Motor neuron (in vitro differentiated cells): ENCODE measurements around the gene P2RX3. TPM values are rescaled to one million over a fixed set of nuclear protein-coding genes. Genes with fewer than 3 reads are reported as not detected.
"Not testable (repeated sequence)": the region's sequence is repeated elsewhere in the genome, so short reads cannot be mapped to it uniquely, and the experiment has no call there.

Experiments used
- ATAC-seq, 8 experiments: fragments of 200-7000 bp; cut with Tn5 transposase; replicated peaks in 6 of 8; 2 replicates each; pipeline ENCODE4 v1.8.0; 2021; ENCODE audit warnings: mild to moderate bottlenecking in 8 of 8, moderate library complexity in 8 of 8
- H3K27ac ChIP-seq, 2 donors: fragments of 250-450 bp; sonication (Bioruptor Pico); 2 replicates each; pipeline ENCODE4 v1.9.0; 2021; ENCODE audit warnings: antibody characterized with exemption in 2 of 2, mild to moderate bottlenecking in 2 of 2, moderate library complexity in 1 of 2
- H3K4me1 ChIP-seq, 2 donors: fragments of 250-450 bp; sonication (Bioruptor Pico); replicated peaks in 1 of 2; 2 replicates each; pipeline ENCODE4 v1.6.1; 2021; ENCODE audit warnings: antibody characterized with exemption in 2 of 2, mild to moderate bottlenecking in 2 of 2, moderate library complexity in 1 of 2
- H3K4me3 ChIP-seq, 5 donors: fragments of 250-450 bp; sonication (Bioruptor Pico); 2 replicates each; pipeline ENCODE4 v1.9.0; 2021; ENCODE audit warnings: antibody characterized with exemption in 5 of 5, mild to moderate bottlenecking in 5 of 5, moderate library complexity in 4 of 5
- WGBS, 10 experiments: fragments of 450-650 bp; shearing (Covaris generic); methylation state at CpG; one replicate each; pipeline ENCODE4 v1.0.0; 2022; 5-methylcytosine and 5-hydroxymethylcytosine counted together
- in situ Hi-C, 9 experiments: fragments of 400-800 bp; cut with MboI; loops; one replicate each; pipeline ENCODE4 v1.15.0; 2021; ENCODE audit warnings: low sequenced_read_pairs in 9 of 9, low pct_unique_long_range_greater_than_20kb in 2 of 9; ENCODE audit not compliant: unreplicated experiment in 9 of 9
- total RNA-seq, 8 experiments: library from RNA; unstranded; fragments of 300-600 nt; gene quantifications; 2 replicates each; pipeline versions ENCODE4 v1.2.3 to v1.2.4, GENCODE V29; 2022

Gene P2RX3
- total RNA-seq, 8 experiments from 2014 or later = 0.36 to 153 (median 99.5) TPM; not detected in 2

DNA sequence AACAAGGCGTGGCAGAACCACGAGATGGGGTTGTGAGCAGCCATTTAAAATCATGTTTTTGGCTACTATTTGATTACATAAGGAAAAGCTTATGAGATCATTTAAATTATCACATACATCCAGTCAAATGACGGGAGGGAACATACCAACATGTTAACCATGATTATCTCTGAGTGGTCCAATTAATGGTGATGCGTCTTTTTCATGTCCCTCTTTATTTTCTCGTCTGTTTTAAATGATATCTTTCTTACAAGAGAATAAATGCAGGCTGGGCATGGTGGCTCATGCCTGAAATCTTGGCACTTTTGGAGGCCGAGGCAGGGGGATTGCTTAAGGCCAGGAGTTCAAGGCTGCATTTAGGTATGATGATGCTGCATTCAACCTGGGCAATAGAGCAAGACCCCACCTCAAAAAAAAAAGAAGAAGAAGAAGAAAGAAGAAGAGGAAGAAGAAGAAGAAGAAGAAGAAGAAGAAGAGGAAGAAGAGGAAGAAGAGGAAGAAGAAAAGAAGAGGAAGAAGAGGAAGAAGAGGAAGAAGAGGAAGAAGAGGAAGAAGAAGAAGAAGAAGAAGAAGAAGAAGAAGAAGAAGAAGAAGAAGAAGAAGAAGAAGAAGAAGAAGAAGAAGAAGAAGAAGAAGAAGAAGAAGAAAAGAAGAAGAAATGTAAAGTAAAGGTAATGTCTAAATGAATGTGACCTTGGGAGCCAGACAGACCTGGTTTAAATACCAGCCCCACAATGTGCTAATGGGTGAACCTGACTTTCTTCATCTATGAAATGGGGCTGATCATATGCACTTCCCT is 65.0 kb downstream of the P2RX3 start:
- 41 to 83% (median 78%) methylated on average over 1 to 5 of the region's 6 CpGs; no CpG with 5 or more reads in 1 of the 10 experiments for WGBS, 10 experiments
- H3K4me1 ChIP-seq, ATAC-seq, H3K4me3 ChIP-seq, H3K27ac ChIP-seq, in situ Hi-C loops: not testable (repeated sequence)

DNA sequence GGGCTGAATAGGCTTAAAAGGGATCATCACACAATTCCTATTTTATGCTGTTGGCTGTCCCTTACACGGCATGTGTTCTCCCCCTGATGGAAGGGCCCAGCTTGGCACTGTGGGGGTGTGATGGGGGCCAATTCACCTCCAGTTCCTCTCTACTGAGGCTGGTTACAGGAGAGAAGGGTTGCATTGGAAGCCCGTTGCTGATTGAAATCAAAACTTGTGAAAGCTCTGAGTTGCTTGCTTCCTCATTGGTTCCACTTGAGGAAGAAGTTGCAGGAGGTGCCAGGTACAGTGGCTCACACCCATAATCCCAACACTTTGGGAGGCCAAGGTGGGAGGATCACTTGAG is 65.6 kb downstream of the P2RX3 start:
- ATAC-seq = no peak

DNA sequence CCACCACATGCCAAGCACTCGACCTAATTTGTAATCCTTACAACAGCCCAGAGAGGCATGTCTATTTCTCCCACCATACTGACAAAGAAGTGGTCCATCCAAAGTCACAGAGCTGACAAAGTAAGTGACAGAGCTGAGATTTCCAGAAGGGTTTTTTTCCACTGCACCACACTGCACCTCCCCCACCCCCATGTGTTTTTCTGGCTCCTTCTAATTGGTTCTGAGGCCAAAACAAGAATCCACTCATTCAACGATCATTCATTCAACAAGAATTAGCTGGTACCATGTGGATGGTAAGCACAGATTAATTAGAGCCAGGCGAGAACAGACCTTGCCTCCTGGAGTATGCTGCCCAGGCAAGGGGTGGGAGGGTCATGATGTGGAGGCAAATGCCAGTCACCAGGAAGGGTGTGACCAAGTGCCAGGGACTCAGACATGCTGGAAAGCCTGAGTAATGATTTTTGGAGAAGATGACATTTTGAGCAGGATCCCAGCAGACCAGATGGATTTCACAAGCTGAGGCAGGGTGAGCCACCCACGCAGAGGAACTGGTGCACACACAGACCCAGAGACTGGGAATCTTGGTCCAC is 67.2 kb downstream of the P2RX3 start:
- Histone ChIP-seq H3K4me1 (no peaks in the 10 kb centered on the region), H3K4me3 (no peak overlapping the region), H3K27ac (no peak overlapping the region)
- in situ Hi-C loops = no loop called here
- peak in 1 of 8 experiments; percentile 49 for ATAC-seq
- WGBS, 10 experiments = 0 to 100% (median 48%) methylated on average over 1 to 4 of the region's 4 CpGs; no CpG with 5 or more reads in 1 of the 10 experiments

More for the DNA sequence above, 65.6 kb downstream of the P2RX3 start:
- WGBS, 10 experiments = 56 to 100% (median 63%) methylated on average over 1 to 2 of the region's 2 CpGs; no CpG with 5 or more reads in 4 of the 10 experiments
- no peak overlapping the region for H3K27ac ChIP-seq
- in situ Hi-C loops = no loop called here
- no peaks in the 10 kb centered on the region for H3K4me1 ChIP-seq
- no peak overlapping the region for H3K4me3 ChIP-seq

DNA sequence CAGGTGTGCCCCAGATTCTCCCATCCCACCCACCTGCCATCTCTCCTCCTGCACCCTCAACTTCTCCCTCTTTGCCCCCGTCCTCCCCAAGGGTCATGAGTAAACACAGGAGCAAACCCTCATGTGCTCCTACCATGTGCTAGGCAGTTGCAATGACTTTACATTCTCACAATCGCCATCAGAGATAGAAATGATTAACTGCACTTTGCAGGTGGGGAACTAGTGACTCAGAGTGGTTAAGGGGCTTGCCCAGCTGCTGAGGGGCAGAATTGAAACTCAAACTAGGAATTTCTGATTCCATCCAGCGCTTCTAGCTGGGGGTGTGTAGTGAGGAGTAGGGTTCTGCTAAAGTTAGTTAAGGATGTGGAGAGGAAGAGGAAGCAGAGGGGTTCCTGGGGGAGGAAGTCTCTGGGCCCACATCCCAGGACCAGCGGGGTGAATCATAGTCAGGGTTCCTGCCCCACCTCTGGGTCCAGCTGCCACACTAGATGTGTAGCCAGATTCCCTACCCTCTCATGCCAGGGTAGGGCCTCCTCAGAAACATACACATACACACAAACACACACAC is 68.3 kb downstream of the P2RX3 start:
- WGBS, 10 experiments = 100% methylated on average over 1 of the region's 4 CpGs; no CpG with 5 or more reads in 9 of the 10 experiments
- Histone ChIP-seq H3K27ac (no peak overlapping the region), H3K4me3 (no peak overlapping the region), H3K4me1 (no peaks in the 10 kb centered on the region)
- ATAC-seq = no peak
- in situ Hi-C loops = no loop called here

DNA sequence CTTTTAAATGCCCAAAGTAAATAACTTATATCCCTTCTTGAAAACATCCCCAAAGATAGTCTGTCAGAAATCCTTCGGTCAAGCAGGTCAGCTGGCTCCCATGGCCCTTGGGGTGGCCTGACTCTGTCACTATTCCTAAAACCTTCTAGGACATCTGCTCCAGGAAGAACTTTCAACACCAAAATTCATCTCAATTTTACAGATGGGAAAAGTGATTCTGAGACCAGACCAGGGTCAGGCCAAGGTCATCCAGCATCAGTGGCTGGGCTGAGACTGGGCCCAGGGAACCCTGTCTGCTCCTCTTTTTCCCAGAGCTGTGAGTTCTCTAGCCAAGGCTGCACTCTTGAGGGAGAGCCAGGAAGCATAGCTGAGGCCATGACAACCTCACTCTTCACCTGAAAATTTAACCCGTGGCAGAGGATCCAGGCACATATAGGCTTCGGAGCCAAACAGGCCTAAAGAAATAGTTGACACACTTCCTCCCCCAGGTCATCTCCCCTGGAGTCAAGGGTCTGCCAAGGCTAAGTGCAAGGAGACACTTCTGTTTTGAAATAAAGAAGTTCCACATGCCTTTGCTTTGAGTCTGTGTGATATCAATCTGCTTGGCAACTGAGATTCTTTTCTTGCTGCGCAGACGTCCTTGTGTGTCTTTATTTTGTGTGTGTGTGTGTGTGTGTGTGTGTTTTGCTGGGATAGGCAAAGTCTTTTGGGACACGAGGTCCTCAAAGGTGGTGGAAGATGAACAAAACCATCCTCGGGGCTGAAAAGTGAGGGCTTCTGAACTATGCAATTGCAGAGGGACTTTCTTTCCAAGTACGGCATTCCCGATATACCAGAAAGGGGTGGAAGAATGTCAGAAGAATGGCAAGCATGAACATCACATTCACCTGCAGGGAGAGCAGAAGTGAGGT is 69.1 kb downstream of the P2RX3 start:
- Histone ChIP-seq H3K4me3 (no peak overlapping the region), H3K4me1 (no peaks in the 10 kb centered on the region), H3K27ac (no peak overlapping the region)
- peak in 1 of 8 experiments; percentile 71 for ATAC-seq
- in situ Hi-C loops = no loop called here
- WGBS, 10 experiments = 55 to 100% (median 90%) methylated on average over 1 to 6 of the region's 9 CpGs; no CpG with 5 or more reads in 1 of the 10 experiments

DNA sequence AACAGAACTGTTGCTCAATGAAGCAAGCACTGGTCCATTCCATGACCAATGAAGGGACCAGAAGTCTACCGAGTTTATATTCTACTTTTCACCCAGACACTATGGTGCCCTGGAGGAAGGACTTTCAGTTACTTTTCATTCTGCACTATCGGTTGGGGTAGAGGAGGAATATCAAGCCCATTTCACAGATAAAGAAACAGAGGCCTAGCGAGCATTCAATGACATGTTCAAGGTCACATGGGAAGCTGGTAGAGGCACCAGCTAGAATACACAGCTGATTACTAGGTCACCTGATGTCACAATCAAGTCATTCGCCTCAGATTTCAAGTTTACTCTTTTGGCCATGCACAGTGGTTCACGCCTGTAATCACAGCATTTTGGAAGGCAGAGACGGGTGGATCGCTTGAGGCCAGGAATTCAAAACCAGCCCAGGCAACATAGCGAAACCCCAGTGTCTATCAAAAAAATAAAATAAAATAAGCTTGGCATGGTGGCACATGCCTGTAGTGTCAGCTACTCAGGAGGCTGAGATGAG is 69.9 kb downstream of the P2RX3 start:
- Histone ChIP-seq H3K27ac (no peak overlapping the region), H3K4me3 (no peak overlapping the region), H3K4me1 (no peaks in the 10 kb centered on the region)
- 71 to 100% (median 100%) methylated on average over 1 to 8 of the region's 8 CpGs; no CpG with 5 or more reads in 3 of the 10 experiments for WGBS, 10 experiments
- in situ Hi-C loops = no loop called here
- no peak for ATAC-seq

DNA sequence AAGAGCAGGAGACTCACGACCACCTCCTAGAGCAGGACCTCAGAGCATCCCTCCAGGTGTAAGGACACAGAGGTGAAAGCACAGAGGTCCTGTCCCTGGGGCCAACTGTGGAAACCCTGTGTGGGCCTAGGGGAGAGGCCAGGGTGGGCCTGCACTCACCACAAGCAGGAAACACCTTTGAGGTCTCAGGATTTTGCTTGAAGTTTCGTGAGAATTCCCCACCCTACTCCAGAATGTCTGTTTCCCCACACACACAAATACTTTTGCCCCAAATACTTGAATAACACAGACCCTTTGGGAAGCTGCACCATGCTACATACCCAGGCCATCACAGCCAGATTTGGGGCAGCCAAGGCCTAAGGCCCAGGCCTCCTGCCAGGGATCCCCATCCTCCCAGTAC is 70.6 kb downstream of the P2RX3 start:
- Histone ChIP-seq H3K27ac (no peak overlapping the region), H3K4me1 (no peaks in the 10 kb centered on the region), H3K4me3 (no peak overlapping the region)
- in situ Hi-C loops = no loop called here
- 57 to 100% (median 85%) methylated on average over 1 to 2 of the region's 2 CpGs; no CpG with 5 or more reads in 4 of the 10 experiments for WGBS, 10 experiments
- no peak for ATAC-seq

DNA sequence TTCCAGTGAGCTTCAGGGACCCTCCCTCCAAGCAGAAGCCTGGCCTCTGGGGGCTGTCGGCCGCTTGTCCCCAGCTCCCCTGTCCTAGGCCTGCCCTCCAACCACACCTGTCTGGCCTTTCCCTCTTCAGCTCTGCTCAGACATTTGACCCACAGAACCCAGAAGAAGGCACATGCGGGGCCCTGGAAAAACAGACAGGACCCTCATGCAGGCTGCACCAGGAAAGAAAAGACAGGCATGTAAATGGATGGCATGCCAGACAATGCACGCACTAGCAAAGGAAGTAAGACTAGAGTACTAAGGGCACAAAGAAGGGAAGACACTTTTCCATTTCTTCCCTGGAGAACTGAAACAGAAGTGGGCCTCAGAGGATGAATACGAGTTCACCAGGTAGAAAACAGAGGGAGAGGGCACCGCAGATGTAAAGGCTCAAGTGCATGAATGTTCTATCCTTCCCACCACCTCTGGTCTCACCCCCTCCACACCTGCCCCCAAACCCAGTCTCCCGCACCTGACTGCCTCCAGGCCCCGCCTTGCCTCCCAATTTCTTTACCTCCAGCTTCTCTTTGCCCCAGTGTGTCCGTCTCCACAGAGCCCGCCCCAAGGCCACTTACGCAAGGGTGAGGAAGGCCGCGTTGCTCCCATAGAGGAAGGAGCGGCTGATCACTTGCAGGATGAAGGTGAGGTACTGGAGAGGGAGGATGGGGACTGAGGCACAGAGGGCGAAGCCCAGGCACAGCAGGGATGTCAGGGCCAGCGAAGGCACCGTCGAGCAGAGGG is 71.4 kb downstream of the P2RX3 start:
- in situ Hi-C loops = no loop called here
- 80 to 100% (median 95%) methylated on average over 1 to 11 of the region's 18 CpGs; no CpG with 5 or more reads in 5 of the 10 experiments for WGBS, 10 experiments
- H3K4me3 ChIP-seq = no peak overlapping the region
- no peak for ATAC-seq
- no peaks in the 10 kb centered on the region for H3K4me1 ChIP-seq
- no peak overlapping the region for H3K27ac ChIP-seq

DNA sequence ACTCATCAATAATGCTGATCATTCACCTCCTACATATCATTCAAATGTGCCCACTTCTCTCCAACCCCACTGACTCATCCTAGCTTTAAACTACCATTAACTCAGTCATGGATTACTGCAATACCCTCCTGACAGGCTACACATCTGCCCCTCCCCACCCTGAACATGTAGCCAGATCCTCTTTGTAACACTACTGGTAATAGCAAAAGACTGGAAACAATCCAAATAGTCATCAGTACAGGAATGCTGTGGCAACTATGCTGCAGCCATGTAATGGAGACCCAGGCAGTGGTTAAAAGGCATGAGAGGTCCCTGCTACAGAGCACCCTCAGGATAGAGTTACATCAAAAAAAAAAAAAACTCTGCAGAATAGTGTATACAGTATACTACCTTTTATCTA is 72.1 kb downstream of the P2RX3 start:
- no peak overlapping the region for H3K27ac ChIP-seq
- no peak for ATAC-seq
- no peaks in the 10 kb centered on the region for H3K4me1 ChIP-seq
- H3K4me3 ChIP-seq = no peak overlapping the region
- in situ Hi-C loops = no loop called here

DNA sequence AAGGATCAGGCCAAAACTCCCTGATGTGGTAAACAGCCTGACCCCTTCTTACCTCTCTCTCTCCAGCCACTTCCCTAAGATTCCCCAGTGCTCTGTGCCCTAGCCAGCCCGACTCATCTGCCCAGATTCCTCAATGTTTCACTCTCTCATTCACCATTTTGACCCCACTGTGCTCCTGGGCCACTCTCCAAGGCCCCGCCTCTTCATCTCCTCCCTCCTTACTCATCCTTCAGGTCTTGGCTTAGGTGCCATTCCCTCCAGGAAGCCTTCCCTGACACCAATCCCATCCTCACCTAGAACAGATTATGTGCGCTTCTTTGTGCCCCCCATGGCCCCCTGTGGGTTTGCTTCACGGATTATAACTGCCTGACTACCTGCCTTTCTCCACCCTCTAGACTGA is 75.5 kb downstream of the P2RX3 start:
- in situ Hi-C loops = no loop called here
- Histone ChIP-seq H3K27ac (no peak overlapping the region), H3K4me3 (no peak overlapping the region), H3K4me1 (no peaks in the 10 kb centered on the region)
- ATAC-seq = no peak
- 43 to 100% (median 78%) methylated on average over 1 to 3 of the region's 4 CpGs; no CpG with 5 or more reads in 3 of the 10 experiments for WGBS, 10 experiments

DNA sequence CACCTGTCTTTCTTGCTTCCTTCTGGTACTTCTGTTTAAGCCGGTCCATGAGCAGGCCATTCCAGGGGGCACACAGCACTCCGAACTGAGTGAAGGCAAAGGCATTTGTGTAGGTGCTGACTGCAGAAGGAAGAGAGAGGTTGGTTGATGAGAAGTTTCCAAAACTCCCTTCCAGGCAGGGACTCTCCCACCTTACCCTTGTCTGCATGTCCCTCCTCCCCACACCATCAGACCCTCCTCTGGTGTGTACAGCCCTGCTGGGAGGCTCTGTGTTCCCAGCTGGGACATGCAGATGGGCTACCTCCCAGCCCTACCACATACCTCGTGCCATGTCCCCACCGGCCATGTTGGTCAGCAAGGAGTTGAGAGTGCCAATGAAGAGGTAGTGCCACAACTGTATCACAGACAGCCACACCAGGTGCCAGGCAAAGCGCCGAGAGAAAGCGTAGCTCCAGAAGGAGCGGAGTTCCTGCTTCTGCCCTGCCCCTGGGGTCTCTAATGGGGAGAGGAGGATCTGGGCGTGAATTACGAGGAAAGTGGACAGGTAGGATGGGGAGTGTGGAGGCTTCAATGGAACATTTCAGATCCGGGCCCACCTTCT is 76.6 kb downstream of the P2RX3 start:
- Histone ChIP-seq H3K4me3 (no peak overlapping the region), H3K27ac (no peak overlapping the region), H3K4me1 (no peaks in the 10 kb centered on the region)
- in situ Hi-C loops = no loop called here
- 69 to 100% (median 83%) methylated on average over 1 to 7 of the region's 11 CpGs; no CpG with 5 or more reads in 2 of the 10 experiments for WGBS, 10 experiments
- no peak for ATAC-seq

DNA sequence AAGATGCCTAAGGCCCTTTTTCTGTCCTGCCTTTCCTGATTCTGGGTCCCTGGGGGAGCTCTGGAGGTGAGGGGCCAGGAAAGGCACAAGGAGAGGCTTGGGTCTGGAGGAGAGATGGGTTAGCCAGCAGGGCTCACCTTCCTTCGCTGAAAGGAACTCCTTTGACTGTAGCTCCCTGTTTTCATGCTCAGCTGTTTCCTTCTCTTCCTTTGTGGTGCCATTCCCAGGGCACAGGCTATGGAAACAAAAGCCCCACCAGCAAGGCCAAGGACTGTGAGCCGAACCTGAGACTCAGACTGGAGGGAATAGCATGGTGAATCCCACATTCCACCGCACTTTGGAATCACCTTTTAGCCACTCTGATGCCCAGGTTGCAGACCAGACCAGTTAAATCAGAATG is 78.3 kb downstream of the P2RX3 start:
- H3K4me1 ChIP-seq = no peaks in the 10 kb centered on the region
- WGBS, 10 experiments = 71 to 89% methylated on average over 2 to 3 of the region's 3 CpGs; no CpG with 5 or more reads in 8 of the 10 experiments
- no peak for ATAC-seq
- H3K27ac ChIP-seq = no peak overlapping the region
- in situ Hi-C loops = no loop called here
- H3K4me3 ChIP-seq = no peak overlapping the region
